Type B pancreatic cell (in vitro differentiated cells): ENCODE results near the gene ARL4A. TPM values are rescaled to one million over a fixed set of nuclear protein-coding genes. Genes with fewer than 3 reads are reported as not detected.

Experiments used
- DNase-seq: peaks from one replicate; pipeline ENCODE4 v3.0.0; 2021; ENCODE audit warnings: mixed read lengths; ENCODE audit not compliant: unreplicated experiment; ENCODE audit errors: extremely low spot score
- H3K27ac Mint-ChIP-seq: 2 replicates; pipeline ENCODE4 v1.8.0; 2021; ENCODE audit warnings: mild to moderate bottlenecking, mixed read lengths
- H3K27me3 Mint-ChIP-seq: 2 replicates; pipeline ENCODE4 v1.8.0; 2021; ENCODE audit warnings: mixed read lengths
- H3K36me3 Mint-ChIP-seq: 2 replicates; pipeline ENCODE4 v1.8.0; 2021; ENCODE audit warnings: mixed read lengths
- H3K4me1 Mint-ChIP-seq: one replicate; pipeline ENCODE4 v1.8.0; 2021; ENCODE audit warnings: mixed read lengths; ENCODE audit not compliant: unreplicated experiment
- H3K4me3 Mint-ChIP-seq: 2 replicates; pipeline ENCODE4 v1.8.0; 2021; ENCODE audit warnings: mild to moderate bottlenecking, mixed read lengths
- H3K9me3 Mint-ChIP-seq: 2 replicates; pipeline ENCODE4 v1.8.0; 2021; ENCODE audit warnings: mixed read lengths
- CTCF ChIP-seq: fragments of 200-600 bp; sonication (generic); conservative IDR thresholded peaks from 2 replicates; pipeline ENCODE4 v1.5.0; 2021; ENCODE audit warnings: antibody characterized with exemption, mild to moderate bottlenecking
- total RNA-seq: library from RNA; stranded (reverse); gene quantifications from 2 replicates; pipeline ENCODE4 v1.2.1, GENCODE V29; 2021; ENCODE audit warnings: low replicate concordance

The ARL4A gene
- total RNA-seq, 1 donor from 2014 or later: 25.5 TPM

GRCh38 chr7:12699299-12699698 lies 11.9 kb downstream of the ARL4A start:
- no peak for DNase-seq
- Mint-ChIP-seq H3K36me3 (peaks cover 11% of the 10 kb centered on the region), H3K9me3 (no peaks in the 10 kb centered on the region), H3K27me3 (no peaks in the 10 kb centered on the region), H3K4me3 (no peak overlapping the region), H3K4me1 (peaks cover 6% of the 10 kb centered on the region), H3K27ac (no peak overlapping the region)
- no peak for TF ChIP-seq CTCF

GRCh38 chr7:12701433-12701832 lies 14.0 kb downstream of the ARL4A start:
- Mint-ChIP-seq H3K9me3 (no peaks in the 10 kb centered on the region), H3K4me1 (peaks cover under 1% of the 10 kb centered on the region), H3K27ac (no peak overlapping the region), H3K4me3 (no peak overlapping the region), H3K36me3 (peaks cover 11% of the 10 kb centered on the region), H3K27me3 (no peaks in the 10 kb centered on the region)
- no peak for TF ChIP-seq CTCF
- DNase-seq: no peak

- no peak overlapping the region for H3K27ac Mint-ChIP-seq
- peaks cover 4% of the 10 kb centered on the region for H3K4me1 Mint-ChIP-seq
- no peaks in the 10 kb centered on the region for H3K27me3 Mint-ChIP-seq
- H3K4me3 Mint-ChIP-seq: no peak overlapping the region
- peaks cover 11% of the 10 kb centered on the region for H3K36me3 Mint-ChIP-seq
- DNase-seq: no peak
- no peak for TF ChIP-seq CTCF
- no peaks in the 10 kb centered on the region for H3K9me3 Mint-ChIP-seq
Observed at GRCh38 chr7:12703881-12704280, 16.4 kb downstream of the ARL4A start.

- no peak for DNase-seq
- Mint-ChIP-seq H3K27ac (no peak overlapping the region), H3K27me3 (no peaks in the 10 kb centered on the region), H3K4me1 (peaks cover 4% of the 10 kb centered on the region), H3K36me3 (peaks cover 5% of the 10 kb centered on the region), H3K9me3 (no peaks in the 10 kb centered on the region), H3K4me3 (no peak overlapping the region)
- no peak for TF ChIP-seq CTCF
Observed at GRCh38 chr7:12705878-12706277, 18.4 kb downstream of the ARL4A start.

GRCh38 chr7:12706900-12707536 lies 19.6 kb downstream of the ARL4A start:
- H3K4me3 Mint-ChIP-seq: no peak overlapping the region
- no peak overlapping the region for H3K27ac Mint-ChIP-seq
- H3K4me1 Mint-ChIP-seq: peaks cover 4% of the 10 kb centered on the region
- no peaks in the 10 kb centered on the region for H3K9me3 Mint-ChIP-seq
- H3K27me3 Mint-ChIP-seq: no peaks in the 10 kb centered on the region
- no peak for DNase-seq
- no peak for TF ChIP-seq CTCF
- H3K36me3 Mint-ChIP-seq: no peaks in the 10 kb centered on the region

- DNase-seq: no peak
- Mint-ChIP-seq H3K27me3 (no peaks in the 10 kb centered on the region), H3K27ac (no peak overlapping the region), H3K4me3 (no peak overlapping the region), H3K36me3 (no peaks in the 10 kb centered on the region), H3K4me1 (peaks cover 4% of the 10 kb centered on the region), H3K9me3 (no peaks in the 10 kb centered on the region)
- no peak for TF ChIP-seq CTCF
Observed at GRCh38 chr7:12708314-12708713, 20.9 kb downstream of the ARL4A start.
